Measurements from ENCODE around the gene SDC3.

Gene SDC3

GRCh38 chr1:30852026-30852425 lies 56.5 kb downstream of the SDC3 start:
- no peak overlapping the region for H3K4me2 ChIP-seq (ENCODE audit: low read length)
- no peak overlapping the region for H3K9ac ChIP-seq (ENCODE audit: low read depth, low read length)
- no peak overlapping the region for H3K4me3 ChIP-seq (ENCODE audit: low read length)
- H3K9me3 ChIP-seq (replicated peaks; ENCODE audit: low read length): no peaks in the 10 kb centered on the region
- peaks cover 22% of the 10 kb centered on the region for H3K27me3 ChIP-seq (ENCODE audit: control insufficient read depth, insufficient read depth, low read length)
- peaks cover 6% of the 10 kb centered on the region for H3K4me1 ChIP-seq (ENCODE audit: control insufficient read depth, insufficient read depth, low read length)
- no peaks in the 10 kb centered on the region for H3K36me3 ChIP-seq (ENCODE audit: insufficient read depth, low read length)

- H3K4me2 ChIP-seq (ENCODE audit: low read length): no peak overlapping the region
- peaks cover 24% of the 10 kb centered on the region for H3K27me3 ChIP-seq (ENCODE audit: control insufficient read depth, insufficient read depth, low read length)
- H3K36me3 ChIP-seq (ENCODE audit: insufficient read depth, low read length): no peaks in the 10 kb centered on the region
- peaks cover 6% of the 10 kb centered on the region for H3K4me1 ChIP-seq (ENCODE audit: control insufficient read depth, insufficient read depth, low read length)
- H3K9me3 ChIP-seq (replicated peaks; ENCODE audit: low read length): no peaks in the 10 kb centered on the region
- H3K4me3 ChIP-seq (ENCODE audit: low read length): no peak overlapping the region
- no peak overlapping the region for H3K9ac ChIP-seq (ENCODE audit: low read depth, low read length)
These were observed 57.3 kb downstream of the SDC3 start for GRCh38 chr1:30851286-30851685.

DNA sequence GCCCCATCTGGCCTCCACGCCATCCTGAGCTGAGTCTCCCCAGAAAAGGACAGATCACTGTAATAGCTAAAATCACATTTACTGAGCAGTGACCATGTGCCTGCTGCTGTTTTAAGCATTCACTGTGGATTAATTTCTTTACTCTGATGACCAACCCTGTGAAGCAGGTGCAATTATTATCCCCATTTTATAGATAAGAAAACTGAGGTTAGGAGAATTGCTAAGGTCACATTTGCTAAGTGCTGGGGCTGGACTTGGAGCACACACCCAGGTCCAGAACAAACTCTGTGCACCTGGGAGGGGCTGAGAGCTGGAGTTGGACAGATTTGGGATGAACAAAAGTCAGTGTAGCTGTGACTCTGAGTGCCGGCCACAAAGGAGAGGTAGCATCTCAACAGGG lies 58.0 kb downstream of the SDC3 start:
- no peaks in the 10 kb centered on the region for H3K36me3 ChIP-seq (ENCODE audit: insufficient read depth, low read length)
- no peak overlapping the region for H3K4me3 ChIP-seq (ENCODE audit: low read length)
- H3K4me1 ChIP-seq (ENCODE audit: control insufficient read depth, insufficient read depth, low read length): peaks cover 6% of the 10 kb centered on the region
- H3K4me2 ChIP-seq (ENCODE audit: low read length): no peak overlapping the region
- no peaks in the 10 kb centered on the region for H3K9me3 ChIP-seq (replicated peaks; ENCODE audit: low read length)
- no peak overlapping the region for H3K9ac ChIP-seq (ENCODE audit: low read depth, low read length)
- peaks cover 28% of the 10 kb centered on the region for H3K27me3 ChIP-seq (ENCODE audit: control insufficient read depth, insufficient read depth, low read length)

DNA sequence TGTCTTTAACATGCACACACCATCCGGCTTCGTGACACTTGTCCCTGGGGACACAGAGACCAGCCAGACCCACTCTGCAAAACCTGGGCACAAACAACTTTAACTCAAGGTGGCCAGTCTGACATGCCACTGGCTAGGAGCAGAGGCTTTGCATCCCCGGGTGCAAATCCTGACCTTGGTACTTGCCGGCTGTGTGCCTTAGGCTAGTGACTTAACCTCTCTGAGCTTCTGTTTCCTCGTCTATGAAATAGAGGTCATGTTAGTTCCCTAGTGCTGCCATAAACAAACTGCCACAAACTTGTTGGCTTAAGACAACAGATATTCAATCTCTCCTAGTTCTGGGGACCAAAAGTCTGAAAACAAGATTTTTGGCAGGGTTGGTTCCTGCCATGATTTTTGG lies 60.4 kb downstream of the SDC3 start:
- Histone ChIP-seq H3K36me3 (ENCODE audit: insufficient read depth, low read length) (no peaks in the 10 kb centered on the region), H3K9ac (ENCODE audit: low read depth, low read length) (no peak overlapping the region), H3K4me2 (ENCODE audit: low read length) (no peak overlapping the region), H3K9me3 (replicated peaks; ENCODE audit: low read length) (no peaks in the 10 kb centered on the region), H3K4me1 (ENCODE audit: control insufficient read depth, insufficient read depth, low read length) (peaks cover 6% of the 10 kb centered on the region), H3K4me3 (ENCODE audit: low read length) (no peak overlapping the region), H3K27me3 (ENCODE audit: control insufficient read depth, insufficient read depth, low read length) (peaks cover 42% of the 10 kb centered on the region)

GRCh38 chr1:30847358-30847972 lies 61.1 kb downstream of the SDC3 start:
- H3K4me2 ChIP-seq (ENCODE audit: low read length): peak overlapping the region; percentile 40
- peaks cover 6% of the 10 kb centered on the region for H3K4me1 ChIP-seq (ENCODE audit: control insufficient read depth, insufficient read depth, low read length)
- H3K27me3 ChIP-seq (ENCODE audit: control insufficient read depth, insufficient read depth, low read length): peaks cover 49% of the 10 kb centered on the region
- H3K9me3 ChIP-seq (replicated peaks; ENCODE audit: low read length): no peaks in the 10 kb centered on the region
- H3K4me3 ChIP-seq (ENCODE audit: low read length): no peak overlapping the region
- no peaks in the 10 kb centered on the region for H3K36me3 ChIP-seq (ENCODE audit: insufficient read depth, low read length)
- no peak overlapping the region for H3K9ac ChIP-seq (ENCODE audit: low read depth, low read length)

GRCh38 chr1:30846587-30846986 lies 62.0 kb downstream of the SDC3 start:
- Histone ChIP-seq H3K36me3 (ENCODE audit: insufficient read depth, low read length) (no peaks in the 10 kb centered on the region), H3K4me3 (ENCODE audit: low read length) (no peak overlapping the region), H3K4me2 (ENCODE audit: low read length) (no peak overlapping the region), H3K4me1 (ENCODE audit: control insufficient read depth, insufficient read depth, low read length) (peaks cover 6% of the 10 kb centered on the region), H3K27me3 (ENCODE audit: control insufficient read depth, insufficient read depth, low read length) (peaks cover 57% of the 10 kb centered on the region), H3K9ac (ENCODE audit: low read depth, low read length) (no peak overlapping the region), H3K9me3 (replicated peaks; ENCODE audit: low read length) (no peaks in the 10 kb centered on the region)

DNA sequence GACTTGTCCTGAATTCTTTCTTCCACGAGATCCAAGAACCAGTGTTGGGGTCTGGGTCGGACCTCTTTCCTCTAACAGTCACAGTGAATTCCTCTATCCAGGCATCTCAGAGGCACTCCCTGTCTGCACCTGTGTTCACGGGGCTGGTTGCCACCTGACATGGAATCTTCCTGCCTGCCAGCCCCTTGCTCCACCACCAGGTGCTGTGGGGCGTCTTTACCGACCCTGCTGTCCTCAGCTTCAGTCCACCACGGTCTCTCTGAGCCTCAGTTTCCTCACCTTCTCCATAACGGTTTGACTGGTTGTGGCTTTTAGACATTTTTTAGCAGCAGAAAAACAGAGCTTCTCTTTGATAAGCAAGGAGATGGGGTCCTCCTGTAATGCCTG lies 62.7 kb downstream of the SDC3 start:
- Histone ChIP-seq H3K36me3 (ENCODE audit: insufficient read depth, low read length) (no peaks in the 10 kb centered on the region), H3K9ac (ENCODE audit: low read depth, low read length) (no peak overlapping the region), H3K4me3 (ENCODE audit: low read length) (no peak overlapping the region), H3K4me2 (ENCODE audit: low read length) (no peak overlapping the region), H3K27me3 (ENCODE audit: control insufficient read depth, insufficient read depth, low read length) (peaks cover 62% of the 10 kb centered on the region), H3K9me3 (replicated peaks; ENCODE audit: low read length) (no peaks in the 10 kb centered on the region), H3K4me1 (ENCODE audit: control insufficient read depth, insufficient read depth, low read length) (peaks cover 6% of the 10 kb centered on the region)

DNA sequence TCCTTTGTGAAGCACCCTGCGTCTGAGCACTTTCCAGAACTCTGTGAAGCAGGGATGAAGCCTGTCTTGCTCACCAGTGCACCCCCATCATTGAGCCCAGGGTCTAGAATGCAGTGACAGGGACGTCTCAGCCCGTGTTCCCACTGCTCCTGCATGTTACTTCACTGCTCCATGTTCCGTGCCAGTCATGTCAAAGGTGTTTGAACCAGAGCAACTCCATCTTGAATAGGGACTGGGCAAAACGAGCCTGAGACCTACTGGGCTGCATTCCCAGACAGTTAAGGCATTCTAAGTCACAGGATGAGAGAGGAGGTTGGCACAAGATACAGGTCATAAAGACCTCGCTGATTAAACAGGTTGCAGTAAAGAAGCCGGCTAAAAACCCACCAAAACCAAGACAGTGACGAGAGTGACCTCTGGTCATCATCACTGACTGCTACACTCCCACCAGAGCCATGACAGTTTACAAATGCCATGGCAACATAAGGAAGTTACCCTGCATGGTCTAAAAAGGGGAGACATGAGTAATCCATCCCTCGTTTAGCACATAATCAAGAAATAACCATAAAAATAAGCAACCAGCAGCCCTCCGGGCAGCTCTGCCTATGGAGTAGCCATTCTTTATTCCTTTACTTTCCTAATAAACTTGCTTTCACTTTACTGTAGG lies 63.2 kb downstream of the SDC3 start:
- peaks cover 6% of the 10 kb centered on the region for H3K4me1 ChIP-seq (ENCODE audit: control insufficient read depth, insufficient read depth, low read length)
- peaks cover 62% of the 10 kb centered on the region for H3K27me3 ChIP-seq (ENCODE audit: control insufficient read depth, insufficient read depth, low read length)
- no peaks in the 10 kb centered on the region for H3K36me3 ChIP-seq (ENCODE audit: insufficient read depth, low read length)
- H3K4me3 ChIP-seq (ENCODE audit: low read length): no peak overlapping the region
- no peak overlapping the region for H3K4me2 ChIP-seq (ENCODE audit: low read length)
- H3K9me3 ChIP-seq (replicated peaks; ENCODE audit: low read length): no peaks in the 10 kb centered on the region
- H3K9ac ChIP-seq (ENCODE audit: low read depth, low read length): no peak overlapping the region

- H3K4me2 ChIP-seq (ENCODE audit: low read length): no peak overlapping the region
- no peak overlapping the region for H3K9ac ChIP-seq (ENCODE audit: low read depth, low read length)
- peaks cover 62% of the 10 kb centered on the region for H3K27me3 ChIP-seq (ENCODE audit: control insufficient read depth, insufficient read depth, low read length)
- no peak overlapping the region for H3K4me3 ChIP-seq (ENCODE audit: low read length)
- peaks cover 6% of the 10 kb centered on the region for H3K4me1 ChIP-seq (ENCODE audit: control insufficient read depth, insufficient read depth, low read length)
- H3K9me3 ChIP-seq (replicated peaks; ENCODE audit: low read length): no peaks in the 10 kb centered on the region
- H3K36me3 ChIP-seq (ENCODE audit: insufficient read depth, low read length): no peaks in the 10 kb centered on the region
These were observed 63.9 kb downstream of the SDC3 start for GRCh38 chr1:30844631-30845030.

GRCh38 chr1:30842697-30843354 lies 65.7 kb downstream of the SDC3 start:
- Histone ChIP-seq H3K4me2 (ENCODE audit: low read length) (no peak overlapping the region), H3K27me3 (ENCODE audit: control insufficient read depth, insufficient read depth, low read length) (peaks cover 64% of the 10 kb centered on the region), H3K36me3 (ENCODE audit: insufficient read depth, low read length) (no peaks in the 10 kb centered on the region)

GRCh38 chr1:30840904-30841598 lies 67.5 kb downstream of the SDC3 start:
- Histone ChIP-seq H3K9ac (ENCODE audit: low read depth, low read length) (no peak overlapping the region), H3K9me3 (replicated peaks; ENCODE audit: low read length) (no peaks in the 10 kb centered on the region), H3K4me3 (ENCODE audit: low read length) (no peak overlapping the region), H3K4me1 (ENCODE audit: control insufficient read depth, insufficient read depth, low read length) (no peaks in the 10 kb centered on the region), H3K4me2 (ENCODE audit: low read length) (no peak overlapping the region), H3K36me3 (ENCODE audit: insufficient read depth, low read length) (no peaks in the 10 kb centered on the region), H3K27me3 (ENCODE audit: control insufficient read depth, insufficient read depth, low read length) (peaks cover 60% of the 10 kb centered on the region)

More at GRCh38 chr1:30842697-30843354, 65.7 kb downstream of the SDC3 start:
- Histone ChIP-seq H3K9me3 (replicated peaks; ENCODE audit: low read length) (no peaks in the 10 kb centered on the region), H3K4me3 (ENCODE audit: low read length) (no peak overlapping the region), H3K4me1 (ENCODE audit: control insufficient read depth, insufficient read depth, low read length) (peaks cover 6% of the 10 kb centered on the region), H3K9ac (ENCODE audit: low read depth, low read length) (no peak overlapping the region)

Measured in skeletal muscle satellite cell (primary cell).